Measurements from ENCODE around the gene KIAA1671. TPM values are rescaled to one million over a fixed set of nuclear protein-coding genes. Genes with fewer than 3 reads are reported as not detected.
A peak's percentile ranks its signal among the peaks of the same experiment; 100 is the strongest.

Gene KIAA1671
- total RNA-seq, 6 donors from 2014 or later: 30.9 to 57.7 (median 42.1) TPM

- ATAC-seq (ENCODE audit: low FRiP score in 2 of 2): peak in 1 of 2 donors; percentile 35
- Histone ChIP-seq H3K9me3 (no peaks in the 10 kb centered on the region), H3K27ac (peak overlapping the region; percentile 19 to 64 (median 40)), H3K27me3 (no peaks in the 10 kb centered on the region), H3K4me1 (peaks cover 10 to 24% (median 16%) of the 10 kb centered on the region in 4 donors), H3K36me3 (no peaks in the 10 kb centered on the region), H3K4me3 (no peak overlapping the region)
- no peak for TF ChIP-seq POLR2AphosphoS5 (IDR thresholded peaks at IDR 0.05)
- peak in 1 of 4 donors; percentile 27 for TF ChIP-seq POLR2A (IDR thresholded peaks at IDR 0.05)
- WGBS, 2 donors: 81 to 86% methylated on average over 16 to 18 of the region's 18 CpGs
- peak in 1 of 2 donors; percentile 63 for DNase-seq
Observed at GRCh38 chr22:25067851-25068421, 115.4 kb downstream of the KIAA1671 start.

GRCh38 chr22:25068707-25069106 lies 116.2 kb downstream of the KIAA1671 start:
- no peaks in the 10 kb centered on the region for H3K9me3 ChIP-seq
- no peaks in the 10 kb centered on the region for H3K27me3 ChIP-seq
- WGBS, 2 donors: 85 to 94% methylated on average over 7 to 9 of the region's 9 CpGs
- H3K36me3 ChIP-seq: no peaks in the 10 kb centered on the region
- H3K4me1 ChIP-seq: peaks cover 10 to 24% (median 16%) of the 10 kb centered on the region in 4 donors
- peak overlapping the region in 1 of 4 donors; percentile 56 for H3K27ac ChIP-seq
- TF ChIP-seq POLR2AphosphoS5 (IDR thresholded peaks at IDR 0.05): no peak
- TF ChIP-seq EP300 (IDR thresholded peaks at IDR 0.05): no peak
- H3K4me3 ChIP-seq: no peak overlapping the region
- no peak for ATAC-seq (ENCODE audit: low FRiP score in 2 of 2)
- DNase-seq: peak in 1 of 2 donors; percentile 24

GRCh38 chr22:25069426-25069757 lies 116.9 kb downstream of the KIAA1671 start:
- H3K27ac ChIP-seq: peak overlapping the region in 1 of 4 donors; percentile 9
- peaks cover 10 to 24% (median 16%) of the 10 kb centered on the region in 4 donors for H3K4me1 ChIP-seq
- no peak overlapping the region for H3K4me3 ChIP-seq
- ATAC-seq (ENCODE audit: low FRiP score in 2 of 2) (no peak), DNase-seq (no peak)
- no peaks in the 10 kb centered on the region for H3K36me3 ChIP-seq
- H3K9me3 ChIP-seq: no peaks in the 10 kb centered on the region
- no peaks in the 10 kb centered on the region for H3K27me3 ChIP-seq
- 85 to 99% methylated on average over 5 of the region's 5 CpGs for WGBS, 2 donors
- TF ChIP-seq EP300 (IDR thresholded peaks at IDR 0.05): no peak
- TF ChIP-seq POLR2AphosphoS5 (IDR thresholded peaks at IDR 0.05): no peak
- TF ChIP-seq CTCF (IDR thresholded peaks at IDR 0.05): no peak
- TF ChIP-seq POLR2A (IDR thresholded peaks at IDR 0.05): no peak

GRCh38 chr22:25069758-25070481 lies 117.4 kb downstream of the KIAA1671 start:
- no peaks in the 10 kb centered on the region for H3K27me3 ChIP-seq
- no peak for TF ChIP-seq EP300 (IDR thresholded peaks at IDR 0.05)
- no peak for TF ChIP-seq POLR2AphosphoS5 (IDR thresholded peaks at IDR 0.05)
- no peak for TF ChIP-seq CTCF (IDR thresholded peaks at IDR 0.05)
- TF ChIP-seq POLR2A (IDR thresholded peaks at IDR 0.05): no peak
- peak in 1 of 2 donors; percentile 19 for ATAC-seq (ENCODE audit: low FRiP score in 2 of 2)
- H3K9me3 ChIP-seq: no peaks in the 10 kb centered on the region
- peak overlapping the region in 3 of 4 donors; percentile 6 to 37 (median 22) for H3K4me3 ChIP-seq
- peaks cover 10 to 24% (median 16%) of the 10 kb centered on the region in 4 donors for H3K4me1 ChIP-seq
- no peaks in the 10 kb centered on the region for H3K36me3 ChIP-seq
- H3K27ac ChIP-seq: peak overlapping the region in 3 of 4 donors; percentile 55 to 67 (median 62)
- peak in 1 of 2 donors; percentile 69 for DNase-seq
- WGBS, 2 donors: 38 to 50% methylated on average over 17 to 28 of the region's 29 CpGs

- Histone ChIP-seq H3K9me3 (no peaks in the 10 kb centered on the region), H3K36me3 (no peaks in the 10 kb centered on the region), H3K27me3 (no peaks in the 10 kb centered on the region), H3K4me3 (peak overlapping the region in 3 of 4 donors; percentile 1 to 37 (median 5)), H3K27ac (peak overlapping the region; percentile 8 to 67 (median 56)), H3K4me1 (peaks cover 10 to 24% (median 16%) of the 10 kb centered on the region in 4 donors)
- DNase-seq: no peak
- TF ChIP-seq CTCF (IDR thresholded peaks at IDR 0.05): no peak
- TF ChIP-seq POLR2AphosphoS5 (IDR thresholded peaks at IDR 0.05): no peak
- no peak for TF ChIP-seq POLR2A (IDR thresholded peaks at IDR 0.05)
- no peak for TF ChIP-seq EP300 (IDR thresholded peaks at IDR 0.05)
- ATAC-seq (ENCODE audit: low FRiP score in 2 of 2): no peak
- 49 to 62% methylated on average over 3 of the region's 3 CpGs for WGBS, 2 donors
Observed at GRCh38 chr22:25070956-25071355, 118.4 kb downstream of the KIAA1671 start.
